GM10248 (cell line): Measurements from ENCODE around the gene LY9.

Experiments
- CTCF ChIA-PET: fragments of 300-600 bp; sonication (Branson Sonifier 250); formaldehyde crosslinking; extraction: SDS; loops from one replicate; lab custom pipeline; 2021; ENCODE audit warnings: antibody characterized with exemption; lab: Yijun Ruan, JAX
- POLR2A ChIA-PET: fragments of 350-650 bp; sonication (Branson Sonifier 250); formaldehyde crosslinking; extraction: SDS; loops from one replicate; lab custom pipeline; 2020; ENCODE audit warnings: antibody characterized with exemption; lab: Yijun Ruan, JAX
- DNase-seq: peaks from one replicate; pipeline ENCODE4 v3.0.0; 2012; ENCODE audit errors: extremely low spot score
- CTCF ChIP-seq: IDR thresholded peaks from 2 replicates; pipeline ENCODE4 v1.5.1; 2012; ENCODE audit warnings: mild to moderate bottlenecking, low read depth; ENCODE audit errors: extremely low read depth, missing control alignments, control extremely low read depth

The LY9 gene

GRCh38 chr1:160860840-160861505 is 65.0 kb downstream of the LY9 start:
- TF ChIP-seq CTCF, result no peak
- no peak for DNase-seq
- POLR2A ChIA-PET, result no interaction called here
- CTCF ChIA-PET, result interaction anchor here (0.7 to 4.6 kb wide), 4 partner anchors 22 to 93 kb away, joined by 3 to 38 read pairs (median 12); no protein-coding TSS in a partner anchor

- ChIA-PET POLR2A (no interaction called here), CTCF (interaction anchor here (0.8 to 4.6 kb wide), 12 partner anchors 9 to 187 kb away, joined by 3 to 38 read pairs (median 4); partner anchors contain the start of gene ITLN1)
- peak; percentile 81 for DNase-seq
- TF ChIP-seq CTCF, result no peak
Measured at GRCh38 chr1:160862203-160863060, 66.5 kb downstream of the LY9 start, which contains the start of gene CD244. CD244 (minus strand) TSS chr1:160862887; CDS start chr1:160862677, 210 bp downstream.

GRCh38 chr1:160863061-160863773 is 67.2 kb downstream of the LY9 start:
- DNase-seq, result no peak

GRCh38 chr1:160863774-160864131 is 67.8 kb downstream of the LY9 start:
- ChIA-PET CTCF (interaction anchor here (1.1 to 4.6 kb wide), 8 partner anchors 11 to 96 kb away, joined by 3 to 38 read pairs (median 4); no protein-coding TSS in a partner anchor), POLR2A (no interaction called here)
- DNase-seq, result no peak
- no peak for TF ChIP-seq CTCF

More at GRCh38 chr1:160863061-160863773, 67.2 kb downstream of the LY9 start:
- no peak for TF ChIP-seq CTCF
- ChIA-PET CTCF (interaction anchor here (0.8 to 4.6 kb wide), 14 partner anchors 10 to 188 kb away, joined by 3 to 38 read pairs (median 4); partner anchors contain the start of gene ITLN1), POLR2A (no interaction called here)

GRCh38 chr1:160864173-160864572 is 68.2 kb downstream of the LY9 start:
- no peak for DNase-seq
- no peak for TF ChIP-seq CTCF
- ChIA-PET CTCF (interaction anchor here (1.1 to 4.6 kb wide), 7 partner anchors 8 to 96 kb away, joined by 3 to 38 read pairs (median 4); no protein-coding TSS in a partner anchor), POLR2A (no interaction called here)
